ENCODE measurements around the gene NRP1.
"Not testable (repeated sequence)": the region's sequence is repeated elsewhere in the genome, so short reads cannot be mapped to it uniquely, and the experiment has no call there.

Gene NRP1

DNA sequence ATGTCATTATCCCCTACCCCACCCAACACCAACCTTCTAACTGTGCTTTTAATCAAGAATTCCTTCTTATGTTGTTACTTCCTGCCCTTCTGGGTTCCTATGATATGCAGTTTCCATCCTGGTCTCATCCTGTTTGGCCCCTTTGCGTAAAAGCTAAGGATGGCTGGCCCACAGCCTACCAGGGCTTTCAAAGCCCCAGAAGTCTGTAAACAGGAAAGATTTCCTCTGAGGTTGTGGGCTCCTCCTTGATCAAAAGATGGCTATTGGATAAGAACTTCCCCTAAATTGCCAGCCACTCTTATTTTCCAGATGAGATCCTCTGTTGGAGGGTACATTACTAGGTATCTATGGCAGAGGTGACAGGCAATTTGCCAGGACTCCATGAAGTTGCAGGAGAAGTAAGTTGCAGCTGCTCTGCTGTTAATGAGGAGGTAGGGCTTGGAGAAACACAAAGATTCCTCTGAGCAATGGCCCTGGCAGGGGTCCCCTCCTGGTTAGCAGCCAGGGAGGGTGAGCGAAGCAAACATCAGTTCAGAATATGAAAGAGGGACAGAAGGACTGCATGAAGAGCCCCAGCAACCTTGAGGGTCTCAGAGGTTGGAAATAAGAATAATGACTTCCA, 32.1 kb downstream of the NRP1 start:
- H3K27ac ChIP-seq, result peak overlapping the region in 1 of 2 donors; percentile 51
- TF ChIP-seq, protein P1, sequence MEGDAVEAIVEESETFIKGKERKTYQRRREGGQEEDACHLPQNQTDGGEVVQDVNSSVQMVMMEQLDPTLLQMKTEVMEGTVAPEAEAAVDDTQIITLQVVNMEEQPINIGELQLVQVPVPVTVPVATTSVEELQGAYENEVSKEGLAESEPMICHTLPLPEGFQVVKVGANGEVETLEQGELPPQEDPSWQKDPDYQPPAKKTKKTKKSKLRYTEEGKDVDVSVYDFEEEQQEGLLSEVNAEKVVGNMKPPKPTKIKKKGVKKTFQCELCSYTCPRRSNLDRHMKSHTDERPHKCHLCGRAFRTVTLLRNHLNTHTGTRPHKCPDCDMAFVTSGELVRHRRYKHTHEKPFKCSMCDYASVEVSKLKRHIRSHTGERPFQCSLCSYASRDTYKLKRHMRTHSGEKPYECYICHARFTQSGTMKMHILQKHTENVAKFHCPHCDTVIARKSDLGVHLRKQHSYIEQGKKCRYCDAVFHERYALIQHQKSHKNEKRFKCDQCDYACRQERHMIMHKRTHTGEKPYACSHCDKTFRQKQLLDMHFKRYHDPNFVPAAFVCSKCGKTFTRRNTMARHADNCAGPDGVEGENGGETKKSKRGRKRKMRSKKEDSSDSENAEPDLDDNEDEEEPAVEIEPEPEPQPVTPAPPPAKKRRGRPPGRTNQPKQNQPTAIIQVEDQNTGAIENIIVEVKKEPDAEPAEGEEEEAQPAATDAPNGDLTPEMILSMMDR (IDR thresholded peaks at IDR 0.05), result no peak
- H3K4me3 ChIP-seq, result no peak overlapping the region
- no peak for DNase-seq (ENCODE audit: low spot score)

DNA sequence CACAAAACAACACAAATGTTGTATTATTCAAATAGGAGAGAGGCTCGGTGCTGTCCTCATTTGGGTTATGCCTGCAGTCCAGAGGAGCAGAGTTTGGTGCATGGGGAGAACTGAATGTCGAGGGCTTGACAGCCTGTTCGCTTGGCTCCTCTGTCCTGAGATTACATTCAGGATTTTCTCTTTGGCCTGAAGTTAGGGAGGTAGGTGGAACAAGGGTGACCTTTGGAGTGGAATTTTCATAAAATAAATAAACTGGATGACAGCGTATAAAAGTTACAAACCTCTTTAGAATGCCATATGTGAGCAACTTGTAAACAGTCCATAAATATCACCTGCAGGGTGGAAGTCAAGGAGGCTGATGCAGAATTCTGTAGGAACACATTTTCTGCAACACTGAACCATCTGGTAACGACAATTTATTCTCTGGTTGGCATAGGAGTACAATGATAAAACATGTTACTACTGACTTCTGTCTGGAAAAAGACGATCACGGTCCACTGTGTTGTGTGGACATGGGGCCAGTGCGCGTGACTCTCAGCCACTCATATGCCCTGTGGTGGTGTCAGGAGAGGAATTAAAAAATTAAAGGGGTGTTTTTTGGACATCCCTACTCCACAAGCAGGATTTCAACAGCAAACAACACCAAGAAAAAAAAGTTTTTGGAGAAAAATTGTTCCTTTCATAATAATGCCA, 33.2 kb downstream of the NRP1 start:
- Histone ChIP-seq H3K27ac (no peak overlapping the region), H3K4me3 (no peak overlapping the region)
- DNase-seq (ENCODE audit: low spot score), result no peak
- TF ChIP-seq, protein P1 (IDR thresholded peaks at IDR 0.05), result no peak

DNA sequence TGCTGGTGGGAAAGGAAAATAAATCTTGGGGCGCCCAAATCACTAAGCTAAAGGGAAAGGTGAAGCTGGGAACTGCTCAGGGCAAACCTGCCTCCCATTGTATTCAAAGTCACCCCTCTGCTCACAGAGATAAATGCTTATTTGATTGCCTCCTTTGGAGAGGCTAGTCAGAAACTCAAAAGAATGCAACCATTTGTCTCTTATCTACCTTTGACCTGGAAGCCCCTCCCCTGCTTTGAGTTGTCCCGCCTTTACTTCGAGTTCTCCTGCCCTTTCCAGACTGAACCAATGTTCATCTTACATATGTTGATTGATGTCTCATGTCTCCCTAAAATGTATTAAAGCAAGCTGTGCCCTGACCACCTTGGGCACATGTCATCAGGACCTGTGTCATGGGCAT, 33.9 kb downstream of the NRP1 start:
- not testable (repeated sequence) for H3K27ac ChIP-seq; H3K4me3 ChIP-seq; DNase-seq (ENCODE audit: low spot score)

DNA sequence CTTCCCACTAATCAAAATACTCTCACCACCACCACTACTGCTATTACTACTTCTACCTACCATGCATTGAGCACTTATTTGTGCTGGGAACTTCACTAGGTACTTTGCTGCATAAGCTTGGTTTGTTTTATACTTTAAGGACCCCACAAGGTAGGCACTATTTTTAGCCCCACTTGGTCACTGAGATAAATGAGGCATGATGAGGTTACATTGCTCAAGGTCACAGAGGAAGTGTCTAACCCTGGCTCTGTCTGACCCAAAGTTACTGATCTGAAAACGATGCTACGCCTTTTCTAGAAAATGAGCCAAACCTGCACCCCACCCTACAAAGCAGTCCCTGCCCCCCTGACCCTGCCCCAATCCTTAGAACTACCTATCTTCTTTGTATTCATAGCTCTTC, 35.6 kb downstream of the NRP1 start:
- Histone ChIP-seq H3K4me3 (no peak overlapping the region), H3K27ac (peak overlapping the region; percentile 55 to 58)
- DNase-seq (ENCODE audit: low spot score), result no peak
- TF ChIP-seq, protein P1 (IDR thresholded peaks at IDR 0.05), result no peak

DNA sequence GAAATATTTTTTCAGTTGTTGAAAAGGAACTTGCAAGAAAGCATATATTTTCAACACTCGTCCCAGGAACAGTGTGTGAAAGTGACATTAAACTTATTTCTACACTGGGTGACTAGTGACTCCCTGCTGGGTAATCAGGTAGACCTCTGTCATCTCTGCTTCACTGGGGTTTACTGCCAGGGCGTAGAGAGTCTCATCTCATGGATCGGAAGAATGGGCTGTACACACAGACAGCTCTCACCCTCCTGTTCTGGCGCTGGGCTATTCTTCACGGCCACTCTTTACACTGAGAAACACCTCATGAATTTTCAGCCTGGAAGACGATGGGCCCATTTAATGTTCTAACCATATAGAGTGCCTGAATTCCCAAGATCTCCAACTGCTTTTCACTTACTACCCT, 36.4 kb downstream of the NRP1 start:
- H3K27ac ChIP-seq, result peak overlapping the region; percentile 55 to 58
- TF ChIP-seq, protein P1 (IDR thresholded peaks at IDR 0.05), result no peak
- H3K4me3 ChIP-seq, result peak overlapping the region; percentile 12
- no peak for DNase-seq (ENCODE audit: low spot score)

DNA sequence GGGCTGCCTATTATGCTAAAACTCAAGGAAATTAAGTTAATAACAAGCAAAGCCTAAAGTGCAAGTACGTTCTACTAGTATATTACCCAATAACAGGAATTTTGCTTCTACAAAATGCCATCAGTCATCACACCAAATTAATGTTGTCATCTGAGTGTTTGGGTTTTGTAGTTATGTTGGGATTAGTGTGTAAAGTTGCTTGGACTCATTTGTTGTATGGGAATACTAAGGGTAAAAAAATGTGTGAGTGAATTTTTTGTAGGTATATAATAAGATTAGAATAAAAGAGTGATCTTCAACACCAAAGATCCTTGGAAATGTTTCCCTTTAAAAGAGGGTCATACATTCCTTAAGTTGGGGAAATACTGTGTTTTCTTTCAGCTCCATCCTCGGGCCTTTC, 38.6 kb downstream of the NRP1 start:
- TF ChIP-seq, protein P1 (IDR thresholded peaks at IDR 0.05), result no peak
- peak overlapping the region in 1 of 2 donors; percentile 43 for H3K27ac ChIP-seq
- no peak overlapping the region for H3K4me3 ChIP-seq
- no peak for DNase-seq (ENCODE audit: low spot score)

DNA sequence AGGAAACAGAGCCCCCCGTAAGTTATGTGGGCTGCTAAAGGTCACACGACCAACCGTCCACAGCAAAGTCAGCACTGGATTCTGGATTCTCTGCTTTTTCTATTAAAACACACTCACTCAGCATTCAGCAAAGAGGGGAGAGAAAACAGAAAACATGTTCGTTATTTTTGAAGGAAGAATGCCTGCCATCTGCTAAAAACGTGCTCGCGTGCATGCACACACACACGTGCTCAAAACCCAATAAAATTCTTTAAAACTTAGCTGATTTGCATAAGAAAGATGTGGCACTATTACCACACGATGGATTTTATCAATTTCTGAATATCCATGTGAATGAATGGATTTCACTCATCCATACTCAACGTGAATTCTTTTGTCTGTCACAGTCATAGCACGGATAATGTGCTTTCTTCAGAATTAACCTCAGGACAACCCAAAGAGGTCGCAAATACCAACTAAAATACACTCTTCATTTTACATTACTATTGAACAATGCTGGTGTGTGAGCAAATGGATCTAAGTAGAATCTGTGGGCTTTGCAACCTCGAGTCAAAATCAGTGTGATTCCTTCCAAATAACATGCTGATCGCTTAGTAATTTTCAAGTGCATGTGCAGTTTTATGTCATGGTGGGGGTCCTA, 40.8 kb downstream of the NRP1 start:
- H3K4me3 ChIP-seq, result no peak overlapping the region
- H3K27ac ChIP-seq, result peak overlapping the region in 1 of 2 donors; percentile 14
- TF ChIP-seq, protein P1 (IDR thresholded peaks at IDR 0.05), result no peak
- no peak for DNase-seq (ENCODE audit: low spot score)
